ENCODE measurements around the gene BBS1. TPM values are rescaled to one million over a fixed set of nuclear protein-coding genes. Genes with fewer than 3 reads are reported as not detected.

The BBS1 gene
- total RNA-seq, 1 experiment from 2014 or later, result 14.9 TPM

- DNase-seq (ENCODE audit: low spot score), result no peak
Measured at GRCh38 chr11:66549696-66550095, 39.3 kb downstream of the BBS1 start.

GRCh38 chr11:66550887-66551286, 40.5 kb downstream of the BBS1 start:
- no peak for DNase-seq (ENCODE audit: low spot score)

- no peak for DNase-seq (ENCODE audit: low spot score)
Measured at GRCh38 chr11:66554602-66555001, 44.2 kb downstream of the BBS1 start.

GRCh38 chr11:66555416-66555815, 45.0 kb downstream of the BBS1 start:
- no peak for DNase-seq (ENCODE audit: low spot score)

- DNase-seq (ENCODE audit: low spot score), result no peak
Measured at GRCh38 chr11:66556086-66556485, 45.7 kb downstream of the BBS1 start.

- no peak for DNase-seq (ENCODE audit: low spot score)
Measured at GRCh38 chr11:66557733-66558326, 47.4 kb downstream of the BBS1 start.

- no peak for DNase-seq (ENCODE audit: low spot score)
Measured at GRCh38 chr11:66559142-66559865, 48.9 kb downstream of the BBS1 start.

- DNase-seq (ENCODE audit: low spot score), result peak; percentile 3
Measured at GRCh38 chr11:66559866-66560676, 49.6 kb downstream of the BBS1 start.

- DNase-seq (ENCODE audit: low spot score), result no peak
Measured at GRCh38 chr11:66561178-66561974, 50.9 kb downstream of the BBS1 start.

GRCh38 chr11:66561975-66562248, 51.5 kb downstream of the BBS1 start:
- DNase-seq (ENCODE audit: low spot score), result peak; percentile 3

- no peak for DNase-seq (ENCODE audit: low spot score)
Measured at GRCh38 chr11:66562275-66562674, 51.8 kb downstream of the BBS1 start.

GRCh38 chr11:66562907-66563583, 52.6 kb downstream of the BBS1 start:
- DNase-seq (ENCODE audit: low spot score), result no peak

GRCh38 chr11:66563832-66564231, 53.4 kb downstream of the BBS1 start:
- no peak for DNase-seq (ENCODE audit: low spot score)

- no peak for DNase-seq (ENCODE audit: low spot score)
Measured at GRCh38 chr11:66564538-66564937, 54.1 kb downstream of the BBS1 start.

- peak; percentile 2 for DNase-seq (ENCODE audit: low spot score)
Measured at GRCh38 chr11:66564984-66565383, 54.5 kb downstream of the BBS1 start.

- no peak for DNase-seq (ENCODE audit: low spot score)
Measured at GRCh38 chr11:66566221-66566620, 55.8 kb downstream of the BBS1 start.

GRCh38 chr11:66567787-66568123, 57.3 kb downstream of the BBS1 start:
- DNase-seq (ENCODE audit: low spot score), result no peak

- DNase-seq (ENCODE audit: low spot score), result peak; percentile 47
Measured at GRCh38 chr11:66568124-66568916, 57.9 kb downstream of the BBS1 start, which contains the start of gene CTSF. Gene CTSF, minus strand, starts transcription at chr11:66568606. Its CDS starts 120 bp downstream, at chr11:66568486.

- DNase-seq (ENCODE audit: low spot score), result no peak
Measured at GRCh38 chr11:66569076-66569475, 58.6 kb downstream of the BBS1 start.

GRCh38 chr11:66570079-66570849, 59.8 kb downstream of the BBS1 start:
- DNase-seq (ENCODE audit: low spot score), result no peak
